Uterus (tissue), 4 donors: ENCODE data around the gene ADAMTSL1. TPM values are rescaled to one million over a fixed set of nuclear protein-coding genes. Genes with fewer than 3 reads are reported as not detected.

Source experiments
- DNase-seq, 2 donors: peaks; one replicate each; pipeline ENCODE4 v3.0.0-alpha.2; 2019 to 2020
- H3K27ac ChIP-seq, 2 donors: fragments of 200-600 bp; sonication (generic); 1 replicate in 1 of 2; 2 replicates in 1 of 2; pipeline ENCODE4 v1.5.1; 2016 to 2018
- H3K27me3 ChIP-seq, 2 donors: fragments of 200-600 bp; sonication (generic); one replicate each; pipeline ENCODE4 v1.5.1; 2018 to 2019; ENCODE audit warnings: control low read depth in 1 of 2
- H3K36me3 ChIP-seq, 2 donors: fragments of 200-600 bp; sonication (generic); one replicate each; pipeline ENCODE4 v1.5.1; 2019; ENCODE audit warnings: control low read depth in 1 of 2
- H3K4me1 ChIP-seq, 2 donors: fragments of 200-600 bp; sonication (generic); one replicate each; pipeline ENCODE4 v1.5.1; 2018 to 2019; ENCODE audit warnings: control low read depth in 1 of 2
- H3K4me3 ChIP-seq, 2 donors: fragments of 200-600 bp; sonication (generic); 1 replicate in 1 of 2; 2 replicates in 1 of 2; pipeline ENCODE4 v1.5.1; 2018 to 2019; ENCODE audit warnings: mild to moderate bottlenecking in 1 of 2
- H3K9me3 ChIP-seq, 2 donors: fragments of 200-600 bp; sonication (generic); one replicate each; pipeline ENCODE4 v1.5.1; 2019; ENCODE audit warnings: control low read depth in 1 of 2
- POLR2A ChIP-seq, 2 donors: fragments of 450-650 bp; IDR thresholded peaks; one replicate each; pipeline ENCODE4 v1.6.1; 2016; ENCODE audit warnings: antibody characterized with exemption in 2 of 2, mild to moderate bottlenecking in 1 of 2, moderate library complexity in 1 of 2
- intact Hi-C: fragments of 100-400 bp; cut with DNase I; formaldehyde crosslinking; loops from one replicate; pipeline ENCODE4 v1.15.1; 2023; ENCODE audit warnings: low total_unique reads
- total RNA-seq, 4 donors: library from RNA; depleted of rRNA in 3 of 4; stranded (reverse); fragments of >200 nt in 3 of 4; gene quantifications; one replicate each; pipeline versions ENCODE4 v1.1.0 to v1.2.4, GENCODE V29; 2014 to 2023
- TF ChIP-seq, protein P1 (sequence below), 4 experiments: fragments of 200-600 bp in 2 of 4; fragments of 450-650 bp in 2 of 4; sonication (generic) in 2 of 4; IDR thresholded peaks; one replicate each; pipeline ENCODE4 v1.5.1; 2016 to 2019; ENCODE audit warnings: antibody characterized with exemption in 4 of 4, mild to moderate bottlenecking in 2 of 4, moderate library complexity in 1 of 4
- donor health status: DM: yes; HTN: yes; CAD: no.

Gene ADAMTSL1
- total RNA-seq, 4 donors from 2014 or later: 30.0 to 186 (median 138) TPM

- H3K27me3 ChIP-seq: no peaks in the 10 kb centered on the region
- no peak overlapping the region for H3K27ac ChIP-seq
- H3K4me1 ChIP-seq: no peaks in the 10 kb centered on the region
- no peaks in the 10 kb centered on the region for H3K36me3 ChIP-seq
- intact Hi-C loops: no loop called here
- no peak overlapping the region for H3K4me3 ChIP-seq
- TF ChIP-seq, protein P1, sequence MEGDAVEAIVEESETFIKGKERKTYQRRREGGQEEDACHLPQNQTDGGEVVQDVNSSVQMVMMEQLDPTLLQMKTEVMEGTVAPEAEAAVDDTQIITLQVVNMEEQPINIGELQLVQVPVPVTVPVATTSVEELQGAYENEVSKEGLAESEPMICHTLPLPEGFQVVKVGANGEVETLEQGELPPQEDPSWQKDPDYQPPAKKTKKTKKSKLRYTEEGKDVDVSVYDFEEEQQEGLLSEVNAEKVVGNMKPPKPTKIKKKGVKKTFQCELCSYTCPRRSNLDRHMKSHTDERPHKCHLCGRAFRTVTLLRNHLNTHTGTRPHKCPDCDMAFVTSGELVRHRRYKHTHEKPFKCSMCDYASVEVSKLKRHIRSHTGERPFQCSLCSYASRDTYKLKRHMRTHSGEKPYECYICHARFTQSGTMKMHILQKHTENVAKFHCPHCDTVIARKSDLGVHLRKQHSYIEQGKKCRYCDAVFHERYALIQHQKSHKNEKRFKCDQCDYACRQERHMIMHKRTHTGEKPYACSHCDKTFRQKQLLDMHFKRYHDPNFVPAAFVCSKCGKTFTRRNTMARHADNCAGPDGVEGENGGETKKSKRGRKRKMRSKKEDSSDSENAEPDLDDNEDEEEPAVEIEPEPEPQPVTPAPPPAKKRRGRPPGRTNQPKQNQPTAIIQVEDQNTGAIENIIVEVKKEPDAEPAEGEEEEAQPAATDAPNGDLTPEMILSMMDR (IDR thresholded peaks at IDR 0.05): no peak
- TF ChIP-seq POLR2A (IDR thresholded peaks at IDR 0.05): no peak
- H3K9me3 ChIP-seq: no peaks in the 10 kb centered on the region
- DNase-seq: no peak
Measured at GRCh38 chr9:18480662-18481093, 6.7 kb downstream of the ADAMTSL1 start.

DNA sequence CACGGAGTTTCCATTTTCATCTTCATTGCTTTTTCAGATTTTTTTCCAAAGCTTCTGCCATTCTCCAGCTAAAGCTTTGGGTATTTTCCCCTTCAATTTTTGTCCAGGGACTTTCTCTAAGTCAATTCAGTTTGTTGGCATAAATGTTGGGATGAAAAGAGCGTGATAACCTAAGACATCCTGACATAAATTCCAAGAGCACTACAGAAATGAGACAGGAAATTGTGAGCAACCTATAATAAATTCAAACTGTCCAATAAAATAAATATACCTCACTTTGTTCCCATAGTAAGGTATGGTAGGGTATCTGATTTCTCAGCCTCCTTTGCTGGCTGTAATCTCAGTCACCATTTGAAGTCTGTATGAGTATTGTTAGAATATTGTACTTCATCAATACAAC lies 8.4 kb downstream of the ADAMTSL1 start:
- Histone ChIP-seq H3K27ac (no peak overlapping the region), H3K4me1 (no peaks in the 10 kb centered on the region), H3K9me3 (no peaks in the 10 kb centered on the region), H3K36me3 (no peaks in the 10 kb centered on the region), H3K4me3 (no peak overlapping the region), H3K27me3 (no peaks in the 10 kb centered on the region)
- DNase-seq: no peak
- intact Hi-C loops: no loop called here
- TF ChIP-seq, protein P1 (IDR thresholded peaks at IDR 0.05): no peak
- no peak for TF ChIP-seq POLR2A (IDR thresholded peaks at IDR 0.05)

GRCh38 chr9:18485714-18486113 lies 11.8 kb downstream of the ADAMTSL1 start:
- no peaks in the 10 kb centered on the region for H3K9me3 ChIP-seq
- H3K4me1 ChIP-seq: no peaks in the 10 kb centered on the region
- H3K4me3 ChIP-seq: no peak overlapping the region
- intact Hi-C loops: no loop called here
- DNase-seq: no peak
- no peaks in the 10 kb centered on the region for H3K27me3 ChIP-seq
- H3K27ac ChIP-seq: peak overlapping the region in 1 of 2 donors; percentile 50
- TF ChIP-seq, protein P1 (IDR thresholded peaks at IDR 0.05): no peak
- TF ChIP-seq POLR2A (IDR thresholded peaks at IDR 0.05): no peak
- no peaks in the 10 kb centered on the region for H3K36me3 ChIP-seq

DNA sequence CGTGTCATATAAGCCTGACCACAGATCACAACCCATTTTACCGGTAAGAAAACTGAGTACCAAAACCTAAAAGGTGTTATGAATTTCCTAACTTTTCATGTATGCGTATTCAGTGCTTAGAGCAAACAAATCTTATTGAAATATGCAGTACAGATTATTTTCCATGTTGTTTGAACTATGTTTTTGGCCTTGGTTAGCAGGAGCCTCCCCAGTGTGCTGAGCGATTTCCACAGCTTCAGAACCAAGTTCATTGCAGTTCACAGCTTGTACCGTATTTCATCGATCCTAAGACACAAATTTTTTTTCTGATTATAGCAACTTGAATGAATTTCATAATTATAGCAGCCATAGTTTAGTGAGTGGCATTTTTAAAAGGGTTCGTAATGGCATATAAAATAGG lies 13.7 kb downstream of the ADAMTSL1 start:
- Histone ChIP-seq H3K9me3 (no peaks in the 10 kb centered on the region), H3K27me3 (no peaks in the 10 kb centered on the region), H3K27ac (no peak overlapping the region), H3K4me1 (peaks cover 0 to 10% of the 10 kb centered on the region in 2 donors), H3K4me3 (no peak overlapping the region), H3K36me3 (no peaks in the 10 kb centered on the region)
- DNase-seq: no peak
- no peak for TF ChIP-seq POLR2A (IDR thresholded peaks at IDR 0.05)
- intact Hi-C loops: no loop called here

- H3K27me3 ChIP-seq: no peaks in the 10 kb centered on the region
- H3K27ac ChIP-seq: peak overlapping the region; percentile 89 to 94
- H3K4me1 ChIP-seq: peaks cover 0 to 10% of the 10 kb centered on the region in 2 donors
- H3K9me3 ChIP-seq: no peaks in the 10 kb centered on the region
- H3K36me3 ChIP-seq: no peaks in the 10 kb centered on the region
- intact Hi-C loops: no loop called here
- TF ChIP-seq, protein P1 (IDR thresholded peaks at IDR 0.05): no peak
- TF ChIP-seq POLR2A (IDR thresholded peaks at IDR 0.05): no peak
- no peak overlapping the region for H3K4me3 ChIP-seq
- DNase-seq: no peak
Measured at GRCh38 chr9:18488886-18489285, 14.9 kb downstream of the ADAMTSL1 start.

GRCh38 chr9:18489861-18490260 lies 15.9 kb downstream of the ADAMTSL1 start:
- no peak overlapping the region for H3K4me3 ChIP-seq
- H3K27me3 ChIP-seq: no peaks in the 10 kb centered on the region
- H3K36me3 ChIP-seq: no peaks in the 10 kb centered on the region
- H3K27ac ChIP-seq: peak overlapping the region; percentile 89 to 94
- no peaks in the 10 kb centered on the region for H3K9me3 ChIP-seq
- no peak for DNase-seq
- peaks cover 0 to 10% of the 10 kb centered on the region in 2 donors for H3K4me1 ChIP-seq
- TF ChIP-seq POLR2A (IDR thresholded peaks at IDR 0.05): no peak
- TF ChIP-seq, protein P1 (IDR thresholded peaks at IDR 0.05): no peak
- intact Hi-C loops: no loop called here
